ENCODE measurements around the gene CCDC167. TPM values are rescaled to one million over a fixed set of nuclear protein-coding genes. Genes with fewer than 3 reads are reported as not detected.

CCDC167 gene
- total and polyA plus RNA-seq, 2 of the 8 experiments (the other 6 are each of a cell fraction or from before 2014, with no cell fraction given), result 11.0 to 26.5 TPM

DNA sequence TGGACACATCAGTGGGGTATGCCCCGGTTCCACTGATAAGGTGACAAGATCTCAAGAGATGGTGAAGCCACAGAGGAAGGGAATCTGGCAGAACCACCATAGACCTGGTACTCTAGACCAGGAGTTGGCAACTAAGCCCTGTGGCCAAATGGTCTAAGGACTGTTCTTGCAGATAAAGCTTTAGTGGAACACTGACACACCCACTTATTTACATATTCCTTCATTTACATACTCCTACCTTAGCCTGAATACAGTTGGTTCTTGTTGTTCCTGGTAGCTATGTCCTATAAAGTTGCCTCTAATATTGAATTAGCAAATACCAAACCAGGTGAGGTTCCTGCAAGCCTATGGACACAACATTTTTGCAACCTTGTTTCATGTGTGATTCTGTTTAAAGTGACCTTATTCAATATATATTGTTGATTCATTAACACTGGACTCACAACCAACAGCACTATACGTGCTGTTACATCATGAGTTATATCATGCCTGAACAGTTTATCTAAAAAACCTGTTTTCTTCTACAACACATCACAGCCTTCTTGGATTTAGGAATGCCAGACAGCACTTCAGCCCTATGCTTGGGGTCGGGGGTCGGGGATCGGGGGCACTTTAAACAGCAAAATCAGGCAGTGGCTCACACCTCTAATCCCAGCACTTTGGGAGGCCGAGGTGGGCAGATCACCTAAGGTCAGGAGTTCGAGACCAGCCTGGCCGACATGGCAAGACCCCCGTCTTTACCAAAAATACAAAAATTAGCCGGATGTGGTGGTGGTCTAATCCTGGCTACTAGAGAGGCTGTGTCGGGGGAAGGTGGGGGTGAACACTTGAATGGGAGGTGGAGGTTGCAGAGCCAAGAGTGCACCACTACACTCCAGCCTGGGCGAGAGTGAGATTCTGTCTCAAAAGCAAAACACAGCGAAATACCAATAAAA, 2.5 kb downstream of the CCDC167 start (continued):
- no peak for TF ChIP-seq POU5F1 (IDR thresholded peaks at IDR 0.05; ENCODE audit: low read depth, low read length)
- TF ChIP-seq GTF2F1 (IDR thresholded peaks at IDR 0.05; ENCODE audit: borderline replicate concordance, low read depth, low read length), result no peak
- TF ChIP-seq RXRA (IDR thresholded peaks at IDR 0.05; ENCODE audit: insufficient read depth, low read depth, low read length), result no peak
- TF ChIP-seq ASH2L (IDR thresholded peaks at IDR 0.05; ENCODE audit: low read length), result no peak
- TF ChIP-seq MAX (IDR thresholded peaks at IDR 0.05), result no peak
